ENCODE results near the gene POGZ.

The POGZ gene

DNA sequence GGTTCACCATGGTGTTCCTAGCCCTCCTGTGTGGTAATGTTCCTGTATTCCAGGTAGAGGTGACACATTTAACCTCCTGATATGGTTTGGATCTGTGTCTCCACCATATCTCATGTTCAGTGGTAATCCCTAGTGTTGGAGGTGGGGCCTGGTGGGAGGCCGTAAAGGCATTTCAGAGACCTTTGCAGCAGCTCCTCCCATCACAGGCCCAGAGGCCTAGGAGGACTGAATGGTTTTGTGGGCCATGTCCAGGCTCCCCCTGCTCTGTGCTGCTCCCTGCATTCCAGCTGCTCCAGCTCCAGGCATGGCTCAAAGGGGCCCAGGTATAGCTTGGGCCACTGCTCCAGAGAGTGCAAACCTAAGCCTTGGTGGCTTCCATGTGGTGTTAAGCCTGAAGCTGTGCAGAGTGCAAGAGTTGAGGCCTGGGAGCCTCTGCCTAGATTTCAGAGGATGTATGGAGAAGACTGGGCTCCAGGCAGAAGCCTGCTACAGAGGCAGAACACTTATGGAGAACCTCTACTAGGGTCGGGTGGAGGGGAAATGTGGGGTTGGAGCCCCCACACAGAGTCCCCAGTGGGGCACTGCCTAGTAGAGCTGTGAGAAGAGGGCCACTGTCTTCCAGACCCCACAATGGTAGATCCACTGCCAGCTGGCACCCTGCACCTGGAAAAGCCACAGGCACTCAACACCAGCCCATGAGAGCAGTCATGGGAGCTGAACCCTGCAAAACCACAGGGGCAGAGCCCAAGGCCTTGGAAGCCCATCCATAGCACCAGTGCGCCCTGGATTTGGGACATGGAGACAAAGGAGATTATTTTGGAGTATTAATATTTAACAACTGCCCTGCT, 96.8 kb downstream of the POGZ start:
- no peak for DNase-seq (ENCODE audit: low spot score)
- TF ChIP-seq, protein P1, sequence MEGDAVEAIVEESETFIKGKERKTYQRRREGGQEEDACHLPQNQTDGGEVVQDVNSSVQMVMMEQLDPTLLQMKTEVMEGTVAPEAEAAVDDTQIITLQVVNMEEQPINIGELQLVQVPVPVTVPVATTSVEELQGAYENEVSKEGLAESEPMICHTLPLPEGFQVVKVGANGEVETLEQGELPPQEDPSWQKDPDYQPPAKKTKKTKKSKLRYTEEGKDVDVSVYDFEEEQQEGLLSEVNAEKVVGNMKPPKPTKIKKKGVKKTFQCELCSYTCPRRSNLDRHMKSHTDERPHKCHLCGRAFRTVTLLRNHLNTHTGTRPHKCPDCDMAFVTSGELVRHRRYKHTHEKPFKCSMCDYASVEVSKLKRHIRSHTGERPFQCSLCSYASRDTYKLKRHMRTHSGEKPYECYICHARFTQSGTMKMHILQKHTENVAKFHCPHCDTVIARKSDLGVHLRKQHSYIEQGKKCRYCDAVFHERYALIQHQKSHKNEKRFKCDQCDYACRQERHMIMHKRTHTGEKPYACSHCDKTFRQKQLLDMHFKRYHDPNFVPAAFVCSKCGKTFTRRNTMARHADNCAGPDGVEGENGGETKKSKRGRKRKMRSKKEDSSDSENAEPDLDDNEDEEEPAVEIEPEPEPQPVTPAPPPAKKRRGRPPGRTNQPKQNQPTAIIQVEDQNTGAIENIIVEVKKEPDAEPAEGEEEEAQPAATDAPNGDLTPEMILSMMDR (IDR thresholded peaks at IDR 0.05; ENCODE audit: borderline replicate concordance, control extremely low read depth, extremely low read depth, insufficient read depth, missing control alignments) = no peak
- in situ Hi-C loops (cut with MboI; ENCODE audit: low sequenced_read_pairs, unreplicated experiment) = no loop called here

DNA sequence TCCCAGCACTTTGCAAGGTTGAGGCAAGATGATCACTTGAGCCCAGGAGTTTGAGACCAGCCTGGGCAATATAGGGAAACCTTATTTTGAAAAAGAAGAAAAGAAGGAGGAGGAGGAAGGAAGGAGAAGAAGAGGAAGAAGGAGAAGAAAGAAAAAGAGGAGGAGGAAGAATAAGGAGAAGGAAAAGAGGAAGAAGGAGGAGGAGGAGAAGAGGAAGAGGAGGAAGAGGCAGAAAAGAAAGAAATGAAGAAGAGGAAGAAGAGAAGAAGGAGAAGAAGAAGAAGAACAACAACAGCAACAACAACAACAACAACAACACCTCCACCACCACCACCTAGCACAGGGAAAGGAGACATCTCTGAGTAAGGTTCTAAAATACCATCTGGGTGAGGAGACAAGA, 97.4 kb downstream of the POGZ start:
- TF ChIP-seq, protein P1 (IDR thresholded peaks at IDR 0.05; ENCODE audit: borderline replicate concordance, control extremely low read depth, extremely low read depth, insufficient read depth, missing control alignments) = no peak
- no peak for DNase-seq (ENCODE audit: low spot score)
- in situ Hi-C loops (cut with MboI; ENCODE audit: low sequenced_read_pairs, unreplicated experiment) = no loop called here

DNA sequence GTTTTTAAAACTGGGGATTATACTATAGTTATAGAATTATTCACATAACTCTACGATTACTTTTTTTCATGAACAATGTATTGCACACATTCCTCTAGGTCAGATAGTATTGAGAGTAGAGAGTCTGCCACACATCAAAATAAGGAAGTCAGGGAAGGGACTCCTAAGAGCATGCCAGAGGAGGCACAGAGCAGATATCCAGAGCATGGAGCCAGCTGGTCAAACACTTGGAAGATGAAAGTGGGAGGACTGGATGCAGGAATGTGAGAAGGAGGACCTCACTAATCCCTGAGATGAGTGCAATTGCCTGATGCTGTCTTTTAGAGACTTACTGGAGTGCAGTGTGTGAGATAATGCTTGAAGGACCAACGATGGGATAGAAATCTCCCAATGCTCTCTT, 102.6 kb downstream of the POGZ start:
- TF ChIP-seq, protein P1 (IDR thresholded peaks at IDR 0.05; ENCODE audit: borderline replicate concordance, control extremely low read depth, extremely low read depth, insufficient read depth, missing control alignments) = no peak
- no peak for DNase-seq (ENCODE audit: low spot score)
- in situ Hi-C loops (cut with MboI; ENCODE audit: low sequenced_read_pairs, unreplicated experiment) = no loop called here
